ENCODE data around the gene ENAM. TPM values are rescaled to one million over a fixed set of nuclear protein-coding genes. Genes with fewer than 3 reads are reported as not detected.
A peak's percentile ranks its signal among the peaks of the same experiment; 100 is the strongest.

ENAM gene
- under 1 TPM in 1 of 2 donors, not detected in 1; 0.06 TPM for total RNA-seq
- under 1 TPM in 1 of 2 donors, not detected in 1; 0.46 TPM for polyA plus RNA-seq (ENCODE audit: insufficient read length in 2 of 2)
- long read RNA-seq, donor 1, result 0 reads
- long read RNA-seq, donor 2, result 0 reads
- long read RNA-seq, donor 3, result 0 reads
- long read RNA-seq, donor 4, result 0 reads

- H3K9me3 ChIP-seq (ENCODE audit: control insufficient read depth, insufficient read depth, low read length), result no peaks in the 10 kb centered on the region
- 100% methylated on average over 1 of the region's 2 CpGs for WGBS (ENCODE audit: insufficient coverage)
- no peak within 1 kb of the TSS for H3K27ac ChIP-seq (ENCODE audit: low read depth, low read length)
- H3K4me3 ChIP-seq (ENCODE audit: low read depth, low read length), result no peak within 1 kb of the TSS
- no peaks in the 10 kb centered on the region for H3K36me3 ChIP-seq (ENCODE audit: control insufficient read depth, insufficient read depth, low read length)
- H3K4me1 ChIP-seq (ENCODE audit: control insufficient read depth, insufficient read depth, low read length), result no peaks in the 10 kb centered on the region
- no peaks in the 10 kb centered on the region for H3K27me3 ChIP-seq (ENCODE audit: control insufficient read depth, insufficient read depth, low read length)
- DNase-seq (ENCODE audit: low read depth in 4 of 6, low spot score in 6 of 6), result no peak
Measured at GRCh38 chr4:70628444-70628843, at the start of gene ENAM. ENAM (plus strand) TSS chr4:70628744; CDS start chr4:70629501, 757 bp downstream.

GRCh38 chr4:70581980-70582379, 46.6 kb upstream of the ENAM start:
- Histone ChIP-seq H3K9me3 (ENCODE audit: control insufficient read depth, insufficient read depth, low read length) (no peaks in the 10 kb centered on the region), H3K36me3 (ENCODE audit: control insufficient read depth, insufficient read depth, low read length) (no peaks in the 10 kb centered on the region), H3K27ac (ENCODE audit: low read depth, low read length) (no peak overlapping the region), H3K4me1 (ENCODE audit: control insufficient read depth, insufficient read depth, low read length) (no peaks in the 10 kb centered on the region), H3K27me3 (ENCODE audit: control insufficient read depth, insufficient read depth, low read length) (no peaks in the 10 kb centered on the region), H3K4me3 (ENCODE audit: low read depth, low read length) (no peak overlapping the region)
- DNase-seq (ENCODE audit: low read depth in 4 of 6, low spot score in 6 of 6), result no peak
- WGBS (ENCODE audit: insufficient coverage), result 100% methylated on average over 1 of the region's 2 CpGs

GRCh38 chr4:70583952-70584834, 44.4 kb upstream of the ENAM start:
- DNase-seq (ENCODE audit: low read depth in 4 of 6, low spot score in 6 of 6), result no peak
- H3K9me3 ChIP-seq (ENCODE audit: control insufficient read depth, insufficient read depth, low read length), result no peaks in the 10 kb centered on the region
- H3K36me3 ChIP-seq (ENCODE audit: control insufficient read depth, insufficient read depth, low read length), result no peaks in the 10 kb centered on the region
- WGBS (ENCODE audit: insufficient coverage), result 93% methylated on average over 5 of the region's 9 CpGs
- no peak overlapping the region for H3K27ac ChIP-seq (ENCODE audit: low read depth, low read length)
- no peaks in the 10 kb centered on the region for H3K27me3 ChIP-seq (ENCODE audit: control insufficient read depth, insufficient read depth, low read length)
- no peak overlapping the region for H3K4me3 ChIP-seq (ENCODE audit: low read depth, low read length)
- no peaks in the 10 kb centered on the region for H3K4me1 ChIP-seq (ENCODE audit: control insufficient read depth, insufficient read depth, low read length)

GRCh38 chr4:70586841-70587240, 41.7 kb upstream of the ENAM start:
- no peak overlapping the region for H3K27ac ChIP-seq (ENCODE audit: low read depth, low read length)
- H3K36me3 ChIP-seq (ENCODE audit: control insufficient read depth, insufficient read depth, low read length), result no peaks in the 10 kb centered on the region
- no peak for DNase-seq (ENCODE audit: low read depth in 4 of 6, low spot score in 6 of 6)
- no CpG with 5 or more reads among the region's 2 CpGs for WGBS (ENCODE audit: insufficient coverage)
- no peak overlapping the region for H3K4me3 ChIP-seq (ENCODE audit: low read depth, low read length)
- no peaks in the 10 kb centered on the region for H3K4me1 ChIP-seq (ENCODE audit: control insufficient read depth, insufficient read depth, low read length)
- no peaks in the 10 kb centered on the region for H3K9me3 ChIP-seq (ENCODE audit: control insufficient read depth, insufficient read depth, low read length)
- H3K27me3 ChIP-seq (ENCODE audit: control insufficient read depth, insufficient read depth, low read length), result no peaks in the 10 kb centered on the region

GRCh38 chr4:70589785-70590184, 38.8 kb upstream of the ENAM start:
- H3K36me3 ChIP-seq (ENCODE audit: control insufficient read depth, insufficient read depth, low read length), result no peaks in the 10 kb centered on the region
- no peak overlapping the region for H3K27ac ChIP-seq (ENCODE audit: low read depth, low read length)
- no peaks in the 10 kb centered on the region for H3K9me3 ChIP-seq (ENCODE audit: control insufficient read depth, insufficient read depth, low read length)
- no peaks in the 10 kb centered on the region for H3K4me1 ChIP-seq (ENCODE audit: control insufficient read depth, insufficient read depth, low read length)
- no peak for DNase-seq (ENCODE audit: low read depth in 4 of 6, low spot score in 6 of 6)
- H3K4me3 ChIP-seq (ENCODE audit: low read depth, low read length), result no peak overlapping the region
- no peaks in the 10 kb centered on the region for H3K27me3 ChIP-seq (ENCODE audit: control insufficient read depth, insufficient read depth, low read length)

- WGBS (ENCODE audit: insufficient coverage), result no CpG with 5 or more reads among the region's 5 CpGs
- peak in 1 of 6 donors; percentile 30 for DNase-seq (ENCODE audit: low read depth in 4 of 6, low spot score in 6 of 6)
Measured at GRCh38 chr4:70591955-70592582, 36.5 kb upstream of the ENAM start, which contains the start of gene AMBN. AMBN (plus strand) TSS chr4:70592256; CDS start chr4:70592359, 103 bp downstream.

DNA sequence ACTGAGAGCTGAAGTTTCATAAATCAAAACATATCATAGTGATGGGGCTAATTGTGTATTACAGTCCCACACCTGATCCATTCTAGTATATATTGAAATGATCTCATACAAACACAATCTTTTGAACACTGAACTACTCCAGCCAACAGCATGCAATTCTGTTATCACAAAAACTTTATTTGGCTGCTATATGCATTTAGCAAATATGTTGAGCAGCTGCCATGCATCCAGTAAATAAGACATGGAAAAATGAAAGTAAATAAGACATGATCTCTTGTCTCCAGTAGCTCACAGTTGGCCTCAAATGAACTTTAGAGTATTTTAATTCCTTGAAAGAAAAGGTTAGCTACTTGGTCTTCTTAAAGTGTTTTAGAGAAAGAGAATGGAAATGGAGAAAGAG, 34.3 kb upstream of the ENAM start:
- Histone ChIP-seq H3K27me3 (ENCODE audit: control insufficient read depth, insufficient read depth, low read length) (no peaks in the 10 kb centered on the region), H3K9me3 (ENCODE audit: control insufficient read depth, insufficient read depth, low read length) (no peaks in the 10 kb centered on the region), H3K4me3 (ENCODE audit: low read depth, low read length) (no peak overlapping the region), H3K36me3 (ENCODE audit: control insufficient read depth, insufficient read depth, low read length) (no peaks in the 10 kb centered on the region), H3K27ac (ENCODE audit: low read depth, low read length) (no peak overlapping the region), H3K4me1 (ENCODE audit: control insufficient read depth, insufficient read depth, low read length) (no peaks in the 10 kb centered on the region)
- DNase-seq (ENCODE audit: low read depth in 4 of 6, low spot score in 6 of 6), result no peak

More at GRCh38 chr4:70591955-70592582, 36.5 kb upstream of the ENAM start, which contains the start of gene AMBN:
- Histone ChIP-seq H3K27ac (ENCODE audit: low read depth, low read length) (no peak within 1 kb of the TSS), H3K9me3 (ENCODE audit: control insufficient read depth, insufficient read depth, low read length) (no peaks in the 10 kb centered on the region), H3K4me3 (ENCODE audit: low read depth, low read length) (no peak within 1 kb of the TSS), H3K27me3 (ENCODE audit: control insufficient read depth, insufficient read depth, low read length) (no peaks in the 10 kb centered on the region), H3K4me1 (ENCODE audit: control insufficient read depth, insufficient read depth, low read length) (no peaks in the 10 kb centered on the region), H3K36me3 (ENCODE audit: control insufficient read depth, insufficient read depth, low read length) (no peaks in the 10 kb centered on the region)

GRCh38 chr4:70600305-70600704, 28.2 kb upstream of the ENAM start:
- WGBS (ENCODE audit: insufficient coverage), result no CpG with 5 or more reads among the region's 3 CpGs
- Histone ChIP-seq H3K36me3 (ENCODE audit: control insufficient read depth, insufficient read depth, low read length) (no peaks in the 10 kb centered on the region), H3K9me3 (ENCODE audit: control insufficient read depth, insufficient read depth, low read length) (no peaks in the 10 kb centered on the region), H3K4me3 (ENCODE audit: low read depth, low read length) (no peak overlapping the region), H3K27ac (ENCODE audit: low read depth, low read length) (no peak overlapping the region), H3K27me3 (ENCODE audit: control insufficient read depth, insufficient read depth, low read length) (no peaks in the 10 kb centered on the region), H3K4me1 (ENCODE audit: control insufficient read depth, insufficient read depth, low read length) (no peaks in the 10 kb centered on the region)
- DNase-seq (ENCODE audit: low read depth in 4 of 6, low spot score in 6 of 6), result no peak

- Histone ChIP-seq H3K4me3 (ENCODE audit: low read depth, low read length) (no peak overlapping the region), H3K4me1 (ENCODE audit: control insufficient read depth, insufficient read depth, low read length) (no peaks in the 10 kb centered on the region), H3K27me3 (ENCODE audit: control insufficient read depth, insufficient read depth, low read length) (no peaks in the 10 kb centered on the region), H3K36me3 (ENCODE audit: control insufficient read depth, insufficient read depth, low read length) (no peaks in the 10 kb centered on the region), H3K27ac (ENCODE audit: low read depth, low read length) (no peak overlapping the region), H3K9me3 (ENCODE audit: control insufficient read depth, insufficient read depth, low read length) (no peaks in the 10 kb centered on the region)
- DNase-seq (ENCODE audit: low read depth in 4 of 6, low spot score in 6 of 6), result no peak
- WGBS (ENCODE audit: insufficient coverage), result 86% methylated on average over 2 of the region's 5 CpGs
Measured at GRCh38 chr4:70600977-70601376, 27.6 kb upstream of the ENAM start.
